RWPE2 (cell line): ENCODE measurements around the gene MAGI1.
A peak's percentile ranks its signal among the peaks of the same experiment; 100 is the strongest.

Experiments used
- ATAC-seq: fragments of 200-7000 bp; cut with Tn5 transposase; 3 replicates; pipeline ENCODE4 v1.9.1; 2021; ENCODE audit warnings: low read depth
- DNase-seq: peaks from one replicate; pipeline ENCODE4 v3.0.0-alpha.2; 2020; ENCODE audit warnings: low spot score
- H3K27ac ChIP-seq: fragments of 450-650 bp; 2 replicates; pipeline ENCODE4 v1.5.1; 2017; ENCODE audit warnings: mild to moderate bottlenecking; ENCODE audit not compliant: poor library complexity, severe bottlenecking
- H3K27me3 ChIP-seq: fragments of 250-450 bp; sonication (Bioruptor Pico); 2 replicates; pipeline ENCODE4 v1.5.1; 2021; ENCODE audit warnings: mild to moderate bottlenecking, moderate library complexity; ENCODE audit not compliant: insufficient read depth, poor library complexity, severe bottlenecking
- H3K36me3 ChIP-seq: fragments of 250-450 bp; sonication (Bioruptor Pico); 2 replicates; pipeline ENCODE4 v1.5.1; 2020; ENCODE audit warnings: low read depth, mild to moderate bottlenecking, moderate library complexity
- H3K4me1 ChIP-seq: fragments of 250-450 bp; sonication (Bioruptor Pico); 2 replicates; pipeline ENCODE4 v1.5.1; 2021; ENCODE audit warnings: mild to moderate bottlenecking, moderate library complexity; ENCODE audit not compliant: insufficient read depth, poor library complexity, severe bottlenecking
- H3K4me3 ChIP-seq: fragments of 250-450 bp; sonication (Bioruptor Pico); 2 replicates; pipeline ENCODE4 v1.5.1; 2021; ENCODE audit warnings: mild to moderate bottlenecking, moderate library complexity; ENCODE audit not compliant: severe bottlenecking
- H3K9me3 ChIP-seq: fragments of 250-450 bp; sonication (Bioruptor Pico); 2 replicates; pipeline ENCODE4 v1.5.1; 2021; ENCODE audit warnings: mild to moderate bottlenecking, moderate library complexity; ENCODE audit not compliant: severe bottlenecking
- TF ChIP-seq, protein P1 (sequence below): fragments of 450-650 bp; IDR thresholded peaks from one replicate; pipeline ENCODE4 v1.5.1; 2017; ENCODE audit warnings: mild to moderate bottlenecking, moderate library complexity; ENCODE audit not compliant: poor library complexity, severe bottlenecking

MAGI1 gene

GRCh38 chr3:65883613-65884012, 155.1 kb downstream of the MAGI1 start:
- Histone ChIP-seq H3K4me3 (no peak overlapping the region), H3K4me1 (no peaks in the 10 kb centered on the region), H3K36me3 (no peaks in the 10 kb centered on the region), H3K27me3 (no peaks in the 10 kb centered on the region), H3K9me3 (no peaks in the 10 kb centered on the region), H3K27ac (no peak overlapping the region)
- TF ChIP-seq, protein P1, sequence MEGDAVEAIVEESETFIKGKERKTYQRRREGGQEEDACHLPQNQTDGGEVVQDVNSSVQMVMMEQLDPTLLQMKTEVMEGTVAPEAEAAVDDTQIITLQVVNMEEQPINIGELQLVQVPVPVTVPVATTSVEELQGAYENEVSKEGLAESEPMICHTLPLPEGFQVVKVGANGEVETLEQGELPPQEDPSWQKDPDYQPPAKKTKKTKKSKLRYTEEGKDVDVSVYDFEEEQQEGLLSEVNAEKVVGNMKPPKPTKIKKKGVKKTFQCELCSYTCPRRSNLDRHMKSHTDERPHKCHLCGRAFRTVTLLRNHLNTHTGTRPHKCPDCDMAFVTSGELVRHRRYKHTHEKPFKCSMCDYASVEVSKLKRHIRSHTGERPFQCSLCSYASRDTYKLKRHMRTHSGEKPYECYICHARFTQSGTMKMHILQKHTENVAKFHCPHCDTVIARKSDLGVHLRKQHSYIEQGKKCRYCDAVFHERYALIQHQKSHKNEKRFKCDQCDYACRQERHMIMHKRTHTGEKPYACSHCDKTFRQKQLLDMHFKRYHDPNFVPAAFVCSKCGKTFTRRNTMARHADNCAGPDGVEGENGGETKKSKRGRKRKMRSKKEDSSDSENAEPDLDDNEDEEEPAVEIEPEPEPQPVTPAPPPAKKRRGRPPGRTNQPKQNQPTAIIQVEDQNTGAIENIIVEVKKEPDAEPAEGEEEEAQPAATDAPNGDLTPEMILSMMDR = no peak
- no peak for DNase-seq
- ATAC-seq = peak; percentile 41; the same call in 1 of the 3 replicates

DNA sequence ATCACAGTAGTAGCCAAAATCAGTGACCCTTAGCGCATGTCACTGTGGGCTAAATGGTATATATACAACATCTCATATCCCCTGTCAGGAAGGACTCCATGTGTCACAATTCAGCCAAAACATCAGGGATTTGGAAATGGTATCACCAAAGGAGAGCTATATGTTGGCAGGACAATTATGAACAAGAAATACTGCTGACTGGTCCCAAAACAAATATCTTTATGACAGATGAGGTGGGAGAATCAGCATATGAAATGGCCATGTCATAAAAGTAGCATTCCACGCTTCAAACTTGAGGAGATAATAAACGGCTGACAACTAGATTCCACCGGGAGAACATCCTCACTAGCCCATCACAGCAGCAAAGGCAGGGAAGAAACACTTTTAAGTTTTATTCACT, 158.4 kb downstream of the MAGI1 start:
- no peaks in the 10 kb centered on the region for H3K4me1 ChIP-seq
- ATAC-seq (no peak), DNase-seq (no peak)
- TF ChIP-seq, protein P1 = no peak
- H3K4me3 ChIP-seq = no peak overlapping the region
- no peaks in the 10 kb centered on the region for H3K9me3 ChIP-seq
- no peaks in the 10 kb centered on the region for H3K27me3 ChIP-seq
- H3K36me3 ChIP-seq = no peaks in the 10 kb centered on the region
- H3K27ac ChIP-seq = no peak overlapping the region

GRCh38 chr3:65879372-65879771, 159.3 kb downstream of the MAGI1 start:
- H3K27ac ChIP-seq = no peak overlapping the region
- H3K9me3 ChIP-seq = no peaks in the 10 kb centered on the region
- H3K36me3 ChIP-seq = no peaks in the 10 kb centered on the region
- ATAC-seq = no peak
- no peaks in the 10 kb centered on the region for H3K4me1 ChIP-seq
- H3K27me3 ChIP-seq = no peaks in the 10 kb centered on the region
- TF ChIP-seq, protein P1 = no peak
- DNase-seq = no peak
- no peak overlapping the region for H3K4me3 ChIP-seq

GRCh38 chr3:65878831-65879230, 159.9 kb downstream of the MAGI1 start:
- Histone ChIP-seq H3K36me3 (no peaks in the 10 kb centered on the region), H3K4me1 (no peaks in the 10 kb centered on the region), H3K27me3 (no peaks in the 10 kb centered on the region), H3K27ac (no peak overlapping the region), H3K9me3 (no peaks in the 10 kb centered on the region), H3K4me3 (no peak overlapping the region)
- TF ChIP-seq, protein P1 = no peak
- DNase-seq (no peak), ATAC-seq (no peak)

DNA sequence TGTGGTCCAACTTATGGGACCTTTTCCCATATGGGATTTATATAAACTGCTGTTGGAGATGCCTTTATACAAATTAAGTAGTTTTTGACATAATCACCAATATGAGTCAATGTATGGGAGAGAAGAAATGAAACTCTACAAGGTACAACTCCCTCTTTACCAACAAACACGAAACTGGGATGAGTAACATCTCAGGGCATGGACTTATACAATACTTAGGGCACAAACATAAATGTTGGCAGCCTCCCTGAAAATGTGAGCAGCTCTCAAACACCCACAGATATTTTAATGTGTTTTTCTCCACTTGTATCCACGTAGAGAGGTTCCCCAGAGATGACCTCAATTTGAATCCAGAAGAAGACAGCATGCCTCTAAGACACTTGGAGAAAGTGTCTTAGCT, 161.6 kb downstream of the MAGI1 start:
- no peak overlapping the region for H3K4me3 ChIP-seq
- no peaks in the 10 kb centered on the region for H3K9me3 ChIP-seq
- TF ChIP-seq, protein P1 = no peak
- DNase-seq (no peak), ATAC-seq (0 out of 3 replicates have a peak, but pooled peaks have one; percentile 17)
- H3K27ac ChIP-seq = no peak overlapping the region
- H3K36me3 ChIP-seq = no peaks in the 10 kb centered on the region
- no peaks in the 10 kb centered on the region for H3K27me3 ChIP-seq
- no peaks in the 10 kb centered on the region for H3K4me1 ChIP-seq
